HG03565 (cell line): Measurements from ENCODE around the gene FSTL4.

Source experiments
- ATAC-seq: cut with Tn5 transposase; IDR thresholded peaks from one replicate; pipeline ENCODE4 v1.9.1; 2021; ENCODE audit warnings: mild to moderate bottlenecking, moderate library complexity; ENCODE audit not compliant: unreplicated experiment

Gene FSTL4

GRCh38 chr5:133393776-133394476 is 218.4 kb downstream of the FSTL4 start:
- no peak for ATAC-seq

DNA sequence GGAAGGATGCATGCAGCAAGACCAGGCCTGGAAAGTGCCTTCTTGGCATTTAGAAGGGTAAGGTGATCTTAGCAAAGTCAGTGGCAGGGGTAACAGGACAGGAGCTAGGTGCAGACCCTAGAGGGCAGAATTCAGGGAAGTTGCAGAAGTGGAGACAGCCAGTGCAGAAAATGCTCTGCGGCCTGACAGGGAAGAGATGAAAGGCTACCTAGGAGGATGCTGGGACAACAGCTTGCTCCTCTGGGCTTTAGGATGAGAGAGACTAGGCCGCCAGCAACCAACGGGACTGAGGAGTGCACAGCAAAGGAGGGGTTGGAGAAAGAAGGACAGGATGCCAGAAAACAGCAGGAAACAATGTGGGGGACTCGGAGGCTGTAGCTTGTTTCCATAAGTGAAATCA is 219.9 kb downstream of the FSTL4 start:
- ATAC-seq = no peak

- ATAC-seq = no peak
Observed at GRCh38 chr5:133391354-133392136, 220.8 kb downstream of the FSTL4 start.

GRCh38 chr5:133390416-133391353 is 221.7 kb downstream of the FSTL4 start:
- no peak for ATAC-seq

GRCh38 chr5:133389066-133389590 is 223.2 kb downstream of the FSTL4 start:
- no peak for ATAC-seq

DNA sequence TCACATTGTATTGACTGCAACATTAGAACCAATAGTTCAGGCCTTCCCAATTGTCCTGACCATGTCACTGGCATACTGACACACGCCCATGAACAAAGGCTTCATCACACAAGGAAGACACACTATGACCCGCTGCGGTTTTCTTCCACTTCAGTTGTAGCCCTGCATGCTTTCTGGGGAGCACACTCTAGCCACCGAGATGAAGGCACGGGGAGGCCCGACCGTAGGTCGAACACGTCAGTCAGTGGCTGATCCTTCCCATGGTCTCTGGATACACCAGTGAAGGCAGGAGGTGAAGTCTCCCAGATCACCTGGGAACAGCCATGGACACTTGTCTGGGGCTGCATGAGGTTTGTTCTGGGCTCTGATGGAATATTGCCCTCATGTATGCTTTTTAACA is 224.7 kb downstream of the FSTL4 start:
- no peak for ATAC-seq

DNA sequence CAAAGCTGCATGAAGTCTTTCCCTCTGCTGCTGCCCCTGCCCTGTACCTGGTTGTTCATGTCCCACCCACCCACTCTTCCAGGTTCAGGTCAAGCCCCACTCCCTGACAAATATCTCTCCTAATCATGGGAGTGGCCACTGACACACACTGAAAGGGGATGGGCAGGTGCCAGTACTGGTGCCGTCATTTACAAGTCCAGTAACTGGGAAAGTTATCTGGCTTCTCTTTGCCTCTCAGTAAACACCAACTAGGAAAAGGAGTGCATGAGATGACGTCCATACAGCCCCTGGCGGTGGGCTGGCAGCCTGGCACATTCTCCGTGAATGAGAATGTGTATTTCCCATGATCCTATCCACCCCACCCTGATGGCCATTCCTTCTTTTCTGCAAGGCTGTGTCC is 225.2 kb downstream of the FSTL4 start:
- no peak for ATAC-seq

GRCh38 chr5:133386662-133387061 is 225.7 kb downstream of the FSTL4 start:
- no peak for ATAC-seq

DNA sequence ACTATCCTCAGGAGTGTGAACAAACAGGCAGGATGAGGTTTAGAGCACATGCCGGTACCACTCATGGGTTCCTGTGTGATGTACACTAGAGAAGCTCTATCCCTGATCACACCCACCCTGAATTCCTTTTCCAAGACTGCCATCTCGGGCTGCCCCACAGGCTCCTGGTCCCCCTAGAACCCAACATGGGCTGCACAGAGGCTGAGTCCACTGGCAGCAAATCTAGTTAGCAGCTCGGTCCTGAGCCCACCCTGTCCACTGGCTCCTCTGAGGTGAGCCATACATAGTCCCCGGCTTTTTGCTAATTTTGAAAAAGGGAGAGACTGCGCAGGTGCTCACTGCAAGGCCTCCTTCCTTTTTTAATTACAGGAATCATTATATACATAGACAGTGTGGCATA is 227.0 kb downstream of the FSTL4 start:
- no peak for ATAC-seq

- ATAC-seq = no peak
Observed at GRCh38 chr5:133384903-133385302, 227.4 kb downstream of the FSTL4 start.

DNA sequence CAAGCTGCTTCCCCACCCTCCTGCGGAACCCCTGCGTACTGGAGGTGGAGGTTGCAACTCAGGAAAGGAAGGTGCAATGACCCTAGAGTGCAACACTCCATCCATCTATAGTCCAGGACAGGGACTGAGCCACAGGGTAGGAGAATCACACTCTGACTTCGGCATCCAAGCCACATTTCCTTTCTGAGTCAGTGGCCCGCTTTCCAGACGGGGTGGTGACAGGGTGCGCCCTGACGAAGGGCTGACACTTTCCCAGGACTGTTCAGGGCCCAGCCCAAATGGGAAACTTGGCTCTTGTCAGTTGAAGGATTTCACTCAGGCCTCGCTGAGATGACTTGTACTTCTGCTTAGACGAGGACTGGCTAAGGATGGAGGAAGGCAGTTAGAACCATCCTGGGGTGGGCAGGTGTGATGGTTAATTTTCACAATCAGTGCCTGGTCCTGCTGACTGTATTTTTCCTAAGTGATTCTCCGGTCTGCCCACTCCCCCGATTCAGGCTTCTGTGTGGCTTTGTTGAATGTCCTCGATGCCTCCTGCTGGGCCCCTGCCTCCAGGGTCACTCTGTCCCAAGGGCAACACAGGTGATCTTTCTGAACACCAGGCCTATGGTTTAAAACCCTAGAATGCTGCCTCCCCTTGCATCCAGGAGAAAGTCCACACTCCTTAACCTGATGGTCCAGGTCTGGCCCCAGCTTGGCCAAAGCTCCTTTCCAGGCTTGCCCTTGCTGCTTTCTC is 228.1 kb downstream of the FSTL4 start:
- ATAC-seq = no peak

DNA sequence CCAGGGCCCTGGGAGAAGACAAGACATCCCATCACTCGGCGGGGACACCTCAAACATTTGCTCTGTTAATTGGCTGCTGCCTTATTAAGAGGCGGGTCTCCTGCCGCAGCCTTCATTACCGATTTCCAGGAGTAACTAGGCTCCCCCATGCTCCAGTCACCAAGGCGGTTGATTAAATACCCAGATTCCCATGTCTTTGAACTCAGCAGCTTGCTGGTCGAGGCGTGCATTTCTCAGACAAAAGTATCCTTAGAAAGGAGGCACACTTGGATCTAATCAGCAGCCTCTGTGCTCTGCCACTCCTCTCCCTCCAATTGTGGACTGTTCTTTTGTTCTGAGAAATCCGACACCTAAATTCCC is 228.8 kb downstream of the FSTL4 start:
- ATAC-seq = no peak

- ATAC-seq = no peak
Observed at GRCh38 chr5:133382661-133383579, 229.4 kb downstream of the FSTL4 start.

GRCh38 chr5:133381571-133382365 is 230.6 kb downstream of the FSTL4 start:
- no peak for ATAC-seq

GRCh38 chr5:133381041-133381440 is 231.3 kb downstream of the FSTL4 start:
- ATAC-seq = no peak

DNA sequence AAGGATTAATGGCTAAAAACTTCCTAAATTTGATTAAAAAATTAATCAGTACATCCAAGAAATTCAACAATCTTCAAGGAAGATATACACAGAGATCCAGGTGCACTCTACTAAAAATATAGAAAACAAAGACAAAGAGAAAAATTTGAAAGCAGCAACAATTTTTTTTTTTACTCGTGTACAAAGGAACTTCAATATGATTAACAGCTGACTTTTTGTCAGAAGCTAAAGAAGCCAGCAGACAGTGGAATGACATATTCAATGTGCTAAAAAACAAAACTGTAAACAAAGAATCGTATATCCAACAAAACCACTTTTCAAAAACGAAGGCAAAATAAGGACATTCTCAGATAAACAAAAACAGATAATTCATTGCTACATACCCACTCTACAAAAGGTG is 234.6 kb downstream of the FSTL4 start:
- no peak for ATAC-seq

GRCh38 chr5:133376986-133377385 is 235.4 kb downstream of the FSTL4 start:
- ATAC-seq = no peak

DNA sequence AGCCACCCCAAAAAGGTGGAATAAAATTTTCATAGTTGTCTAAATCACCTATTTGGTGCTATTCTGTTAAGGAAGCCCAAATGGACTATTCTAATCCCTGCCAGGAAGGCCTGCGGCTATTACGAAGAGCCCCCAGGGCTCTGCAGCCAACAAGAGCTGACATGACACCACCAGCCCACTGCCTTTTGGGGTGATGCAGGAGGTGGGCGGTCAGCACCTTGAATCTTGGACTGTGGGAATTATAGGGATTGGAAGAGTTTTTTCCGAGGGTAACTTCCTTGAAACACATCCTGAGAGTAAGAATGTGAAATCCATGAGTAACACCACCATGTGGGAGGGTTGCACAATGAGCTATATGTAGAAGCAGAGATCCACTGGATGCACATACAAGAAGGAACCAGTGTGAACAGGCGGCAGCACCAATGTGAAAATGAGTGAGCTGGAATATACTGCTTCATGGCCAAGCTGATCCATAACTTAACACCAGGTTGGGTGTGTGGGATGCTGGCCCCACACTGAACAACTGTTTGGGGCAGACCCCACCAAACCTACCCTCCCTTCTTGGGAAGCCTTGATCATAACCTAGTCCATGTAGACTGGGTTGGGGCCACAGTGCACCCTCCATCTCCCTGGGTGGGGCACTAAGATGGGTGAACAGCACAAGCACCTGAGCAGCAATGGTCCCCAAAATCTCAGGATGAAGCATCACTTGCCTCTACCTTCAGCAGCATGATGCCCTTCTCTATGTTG is 239.0 kb downstream of the FSTL4 start:
- no peak for ATAC-seq
